ENCODE results near the gene KIRREL3.

GRCh38 chr11:126662035-126662790 lies 338.4 kb downstream of the KIRREL3 start:
- no peak for TF ChIP-seq CTCF (conservative IDR thresholded peaks at IDR 0.05)
- no peak for TF ChIP-seq ZFX (IDR thresholded peaks at IDR 0.05)
